ENCODE measurements around the gene GCGR.

The GCGR gene

GRCh38 chr17:81811705-81812570 lies 8.0 kb downstream of the GCGR start:
- DNase-seq, result no peak

- no peak for DNase-seq
These were observed 8.8 kb downstream of the GCGR start for GRCh38 chr17:81812571-81813370.

- DNase-seq, result no peak
These were observed 9.4 kb downstream of the GCGR start for GRCh38 chr17:81813371-81813684.

GRCh38 chr17:81813861-81814683 lies 10.1 kb downstream of the GCGR start:
- no peak for DNase-seq

GRCh38 chr17:81814748-81815645 lies 11.0 kb downstream of the GCGR start:
- DNase-seq, result no peak

GRCh38 chr17:81815646-81815986 lies 11.7 kb downstream of the GCGR start:
- no peak for DNase-seq

- no peak for DNase-seq
These were observed 13.8 kb downstream of the GCGR start for GRCh38 chr17:81817758-81818147.

GRCh38 chr17:81819708-81820107 lies 15.8 kb downstream of the GCGR start:
- DNase-seq, result no peak

GRCh38 chr17:81821147-81821546 lies 17.2 kb downstream of the GCGR start:
- no peak for DNase-seq

- DNase-seq, result no peak
These were observed 17.8 kb downstream of the GCGR start for GRCh38 chr17:81821603-81822311.

- DNase-seq, result no peak
These were observed 18.3 kb downstream of the GCGR start for GRCh38 chr17:81822312-81822637.

- no peak for DNase-seq
These were observed 19.3 kb downstream of the GCGR start for GRCh38 chr17:81822996-81823819.

GRCh38 chr17:81823820-81824550 lies 20.0 kb downstream of the GCGR start:
- DNase-seq, result no peak

GRCh38 chr17:81824595-81824994 lies 20.6 kb downstream of the GCGR start:
- no peak for DNase-seq

GRCh38 chr17:81825841-81826466 lies 22.0 kb downstream of the GCGR start:
- no peak for DNase-seq

- no peak for DNase-seq
These were observed 24.7 kb downstream of the GCGR start for GRCh38 chr17:81828656-81829055.

- no peak for DNase-seq
These were observed 25.9 kb downstream of the GCGR start for GRCh38 chr17:81829858-81830257.

- DNase-seq, result no peak
These were observed 27.6 kb downstream of the GCGR start for GRCh38 chr17:81831563-81831956.

GRCh38 chr17:81831957-81832607 lies 28.1 kb downstream of the GCGR start:
- DNase-seq, result no peak
